Sigmoid colon (tissue), 4 donors: ENCODE results near the gene SF1.

ENCODE experiments used
- EP300 ChIP-seq, 4 donors: sonication (generic); formaldehyde crosslinking; IDR thresholded peaks; one replicate each; pipeline ENCODE4 v1.6.1; 2017; ENCODE audit warnings: antibody characterized with exemption in 4 of 4
- POLR2A ChIP-seq, 2 donors: fragments of 450-650 bp; IDR thresholded peaks; one replicate each; pipeline ENCODE4 v1.6.1; 2016; ENCODE audit warnings: antibody characterized with exemption in 2 of 2, mild to moderate bottlenecking in 2 of 2, moderate library complexity in 2 of 2
- TF ChIP-seq, protein P1 (sequence below), 4 experiments: fragments of 450-650 bp in 3 of 4; fragments of 200-600 bp in 1 of 4; IDR thresholded peaks; one replicate each; pipeline ENCODE4 v1.5.1; 2016 to 2019; ENCODE audit warnings: antibody characterized with exemption in 4 of 4, mild to moderate bottlenecking in 3 of 4, moderate library complexity in 2 of 4

DNA sequence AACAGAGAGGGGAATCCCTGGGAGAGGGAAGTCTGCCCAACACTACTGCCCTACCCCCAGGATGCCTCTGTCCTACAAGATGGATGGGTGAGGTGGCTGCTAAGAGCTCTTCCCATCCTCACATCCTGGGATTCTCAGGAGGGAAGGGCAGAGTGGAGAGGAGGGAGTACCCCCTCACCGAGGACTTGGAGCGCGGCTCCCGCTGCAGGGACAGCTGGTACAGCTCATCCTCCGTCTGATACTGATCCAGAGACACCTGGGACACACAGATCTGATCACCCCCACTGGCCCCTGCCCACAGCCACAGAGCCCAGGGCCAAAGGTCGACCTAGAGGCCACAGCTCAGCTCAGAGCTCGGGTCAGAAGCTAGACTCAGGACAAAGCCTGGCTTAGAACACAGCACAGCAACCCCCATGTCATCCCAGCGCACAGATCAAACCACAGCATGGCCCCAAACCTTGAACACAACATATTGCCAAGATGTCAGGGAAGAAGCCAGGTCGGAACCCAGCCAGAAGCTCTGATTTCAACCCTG, 42.5 kb downstream of the SF1 start:
- TF ChIP-seq, protein P1, sequence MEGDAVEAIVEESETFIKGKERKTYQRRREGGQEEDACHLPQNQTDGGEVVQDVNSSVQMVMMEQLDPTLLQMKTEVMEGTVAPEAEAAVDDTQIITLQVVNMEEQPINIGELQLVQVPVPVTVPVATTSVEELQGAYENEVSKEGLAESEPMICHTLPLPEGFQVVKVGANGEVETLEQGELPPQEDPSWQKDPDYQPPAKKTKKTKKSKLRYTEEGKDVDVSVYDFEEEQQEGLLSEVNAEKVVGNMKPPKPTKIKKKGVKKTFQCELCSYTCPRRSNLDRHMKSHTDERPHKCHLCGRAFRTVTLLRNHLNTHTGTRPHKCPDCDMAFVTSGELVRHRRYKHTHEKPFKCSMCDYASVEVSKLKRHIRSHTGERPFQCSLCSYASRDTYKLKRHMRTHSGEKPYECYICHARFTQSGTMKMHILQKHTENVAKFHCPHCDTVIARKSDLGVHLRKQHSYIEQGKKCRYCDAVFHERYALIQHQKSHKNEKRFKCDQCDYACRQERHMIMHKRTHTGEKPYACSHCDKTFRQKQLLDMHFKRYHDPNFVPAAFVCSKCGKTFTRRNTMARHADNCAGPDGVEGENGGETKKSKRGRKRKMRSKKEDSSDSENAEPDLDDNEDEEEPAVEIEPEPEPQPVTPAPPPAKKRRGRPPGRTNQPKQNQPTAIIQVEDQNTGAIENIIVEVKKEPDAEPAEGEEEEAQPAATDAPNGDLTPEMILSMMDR (IDR thresholded peaks at IDR 0.05) = no peak
- TF ChIP-seq EP300 (IDR thresholded peaks at IDR 0.05) (no peak), POLR2A (IDR thresholded peaks at IDR 0.05) (no peak)
